GM12875 (cell line): ENCODE results near the gene UACA.

Experiments
- H3K4me3 ChIP-seq: one replicate; pipeline ENCODE4 v1.5.1; 2011; ENCODE audit warnings: low read depth, low read length, control low read depth
- TF ChIP-seq, protein P1 (sequence below): IDR thresholded peaks from 2 replicates; pipeline ENCODE4 v1.5.1; 2011; ENCODE audit warnings: low read depth, mild to moderate bottlenecking, control low read depth, inconsistent platforms, low read length, moderate library complexity, borderline replicate concordance; ENCODE audit not compliant: insufficient read depth

Gene UACA

DNA sequence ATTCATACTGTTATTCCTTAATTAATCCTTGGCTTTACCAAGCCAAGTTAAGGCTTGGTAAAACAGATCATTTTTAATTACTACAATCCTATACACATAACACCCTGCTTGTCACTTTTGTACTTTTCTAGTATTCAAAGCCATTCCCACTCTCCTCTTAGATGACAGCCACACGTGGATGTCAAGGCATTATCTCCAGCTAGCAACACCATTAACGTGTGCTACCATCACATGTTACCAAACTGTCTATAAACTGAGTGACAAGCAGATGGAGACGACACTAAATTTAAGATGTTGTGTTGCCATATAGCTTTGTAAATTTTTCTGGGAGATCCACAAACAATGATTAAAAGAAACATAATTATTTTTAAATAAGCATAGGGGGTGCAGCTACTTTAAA lies 103.7 kb downstream of the UACA start:
- TF ChIP-seq, protein P1, sequence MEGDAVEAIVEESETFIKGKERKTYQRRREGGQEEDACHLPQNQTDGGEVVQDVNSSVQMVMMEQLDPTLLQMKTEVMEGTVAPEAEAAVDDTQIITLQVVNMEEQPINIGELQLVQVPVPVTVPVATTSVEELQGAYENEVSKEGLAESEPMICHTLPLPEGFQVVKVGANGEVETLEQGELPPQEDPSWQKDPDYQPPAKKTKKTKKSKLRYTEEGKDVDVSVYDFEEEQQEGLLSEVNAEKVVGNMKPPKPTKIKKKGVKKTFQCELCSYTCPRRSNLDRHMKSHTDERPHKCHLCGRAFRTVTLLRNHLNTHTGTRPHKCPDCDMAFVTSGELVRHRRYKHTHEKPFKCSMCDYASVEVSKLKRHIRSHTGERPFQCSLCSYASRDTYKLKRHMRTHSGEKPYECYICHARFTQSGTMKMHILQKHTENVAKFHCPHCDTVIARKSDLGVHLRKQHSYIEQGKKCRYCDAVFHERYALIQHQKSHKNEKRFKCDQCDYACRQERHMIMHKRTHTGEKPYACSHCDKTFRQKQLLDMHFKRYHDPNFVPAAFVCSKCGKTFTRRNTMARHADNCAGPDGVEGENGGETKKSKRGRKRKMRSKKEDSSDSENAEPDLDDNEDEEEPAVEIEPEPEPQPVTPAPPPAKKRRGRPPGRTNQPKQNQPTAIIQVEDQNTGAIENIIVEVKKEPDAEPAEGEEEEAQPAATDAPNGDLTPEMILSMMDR, result no peak
- H3K4me3 ChIP-seq, result no peak overlapping the region

GRCh38 chr15:70658641-70659040 lies 104.7 kb downstream of the UACA start:
- TF ChIP-seq, protein P1, result no peak
- no peak overlapping the region for H3K4me3 ChIP-seq

- TF ChIP-seq, protein P1, result no peak
- H3K4me3 ChIP-seq, result no peak overlapping the region
Measured at GRCh38 chr15:70653426-70653825, 109.9 kb downstream of the UACA start.

GRCh38 chr15:70652341-70652740 lies 111.0 kb downstream of the UACA start:
- no peak overlapping the region for H3K4me3 ChIP-seq
- TF ChIP-seq, protein P1, result no peak

DNA sequence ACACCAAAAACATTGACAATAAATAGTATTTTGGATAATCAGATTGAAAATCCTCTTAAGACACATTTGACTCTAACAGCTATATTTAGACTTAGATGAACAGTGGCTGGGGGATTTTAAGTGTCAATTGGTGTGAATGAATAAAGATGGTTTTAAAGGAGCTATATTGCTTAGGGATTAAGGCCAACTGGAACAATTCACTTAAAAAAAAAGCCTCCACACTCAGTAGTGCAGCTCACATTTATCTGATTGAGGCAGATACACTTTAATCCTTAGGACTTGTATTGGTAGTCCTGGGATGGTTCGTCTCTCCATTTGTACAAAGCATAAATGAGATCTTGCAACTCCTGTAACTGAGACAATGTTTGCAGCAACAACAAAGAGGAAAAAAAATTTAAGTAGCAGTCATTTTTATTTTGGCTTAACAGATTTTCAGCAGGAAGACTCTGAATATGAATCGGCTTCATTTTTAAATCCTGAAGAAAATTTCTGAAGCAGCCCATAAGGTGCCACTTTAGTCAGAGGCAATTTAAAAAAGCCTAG lies 112.0 kb downstream of the UACA start:
- TF ChIP-seq, protein P1, result no peak

DNA sequence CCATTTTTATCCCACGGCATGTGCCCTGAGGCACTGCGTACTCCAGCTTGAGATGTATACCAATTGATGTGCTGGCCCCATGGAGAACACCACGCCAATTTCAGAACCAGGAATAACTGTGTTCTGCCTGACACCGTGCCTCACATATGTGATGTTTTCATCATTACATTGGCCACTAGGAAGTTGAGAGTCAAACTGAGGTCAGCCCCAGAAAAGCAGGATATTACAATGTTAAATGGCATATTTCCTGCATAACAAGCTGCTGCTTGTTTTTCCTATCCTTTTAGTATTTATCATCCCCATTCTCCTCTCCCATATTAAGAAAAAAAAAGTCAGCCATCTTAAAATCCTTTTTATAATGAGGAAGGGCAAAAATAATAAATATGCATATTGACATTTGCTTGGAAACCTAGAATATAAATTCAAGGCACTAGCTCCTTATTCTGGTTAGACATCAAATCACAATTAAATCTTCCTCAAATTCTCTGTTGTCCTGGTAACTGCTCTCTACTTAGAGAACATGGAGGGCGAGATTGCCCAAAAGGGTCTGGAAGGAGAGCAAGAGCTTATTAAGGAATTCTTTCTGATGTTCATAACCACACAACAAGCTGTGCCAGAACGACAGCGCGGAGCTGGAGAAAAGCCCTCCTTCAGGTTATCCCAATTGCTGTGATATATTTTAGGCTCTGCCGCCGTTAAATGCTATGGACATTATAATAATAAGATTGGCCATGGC lies 112.6 kb downstream of the UACA start:
- TF ChIP-seq, protein P1, result no peak
- H3K4me3 ChIP-seq, result no peak overlapping the region

More for the DNA sequence above, 112.0 kb downstream of the UACA start:
- no peak overlapping the region for H3K4me3 ChIP-seq

DNA sequence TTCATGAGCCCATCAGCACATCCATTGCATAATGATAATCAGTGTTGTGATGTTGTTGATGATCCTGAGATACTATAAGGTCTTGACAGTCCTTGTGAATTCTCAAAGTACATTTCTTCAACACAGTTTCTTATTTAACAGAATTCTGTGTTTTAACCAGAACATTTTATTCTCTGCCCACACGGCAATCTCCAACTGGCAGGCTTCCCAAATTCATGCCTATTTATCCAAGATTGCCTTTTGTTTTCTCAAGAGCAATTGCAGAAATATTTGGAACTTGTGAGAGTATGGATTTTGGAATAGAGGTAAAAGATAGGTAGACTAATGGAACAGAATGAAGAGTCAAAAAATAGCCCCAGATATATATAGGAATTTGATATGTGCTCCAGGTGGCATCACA lies 116.0 kb downstream of the UACA start:
- no peak overlapping the region for H3K4me3 ChIP-seq
- TF ChIP-seq, protein P1, result no peak
